Measurements from ENCODE around the gene GIGYF2. TPM values are rescaled to one million over a fixed set of nuclear protein-coding genes. Genes with fewer than 3 reads are reported as not detected.

Gene GIGYF2
- total RNA-seq, 4 donors from 2014 or later, result 40.8 to 146 (median 76.0) TPM

DNA sequence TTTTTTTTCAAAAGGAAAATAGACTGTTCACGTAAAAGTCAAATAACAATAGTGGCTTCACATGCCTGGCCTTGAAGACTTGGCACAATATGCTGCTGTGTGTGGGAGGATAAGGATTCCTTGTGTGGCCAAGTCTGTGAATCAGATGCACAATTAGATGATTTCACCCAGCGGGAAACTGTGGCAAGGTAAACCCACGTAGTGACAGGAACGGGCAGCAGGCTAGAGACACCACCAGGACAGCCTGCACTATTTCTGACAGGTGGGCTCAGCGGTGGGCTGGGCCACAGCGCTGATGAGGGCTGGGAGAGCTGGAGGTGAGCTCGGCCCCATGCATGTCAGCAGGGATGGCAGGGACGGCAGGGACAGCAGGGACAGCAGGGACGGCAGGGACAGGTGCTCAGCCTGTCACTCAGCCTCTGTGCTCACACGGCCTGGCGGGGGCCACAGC, 194.5 kb downstream of the GIGYF2 start:
- no peak overlapping the region for H3K27ac ChIP-seq
- no peaks in the 10 kb centered on the region for H3K36me3 ChIP-seq
- no peak for DNase-seq
- in situ Hi-C loops (cut with MboI; ENCODE audit: low pct_ligation_motif_present in 1 of 4, low pct_unique_long_range_greater_than_20kb in 1 of 4, low sequenced_read_pairs in 3 of 4) (no loop called here), intact Hi-C loops (cut with DNase I; ENCODE audit: low total_unique reads) (no loop called here)
- peaks cover 5% of the 10 kb centered on the region for H3K27me3 ChIP-seq
- no peaks in the 10 kb centered on the region for H3K4me1 ChIP-seq
- WGBS, 2 donors (ENCODE audit: low coverage in 1 of 2), result 60 to 69% methylated on average over 2 to 11 of the region's 11 CpGs
- TF ChIP-seq, protein P1, sequence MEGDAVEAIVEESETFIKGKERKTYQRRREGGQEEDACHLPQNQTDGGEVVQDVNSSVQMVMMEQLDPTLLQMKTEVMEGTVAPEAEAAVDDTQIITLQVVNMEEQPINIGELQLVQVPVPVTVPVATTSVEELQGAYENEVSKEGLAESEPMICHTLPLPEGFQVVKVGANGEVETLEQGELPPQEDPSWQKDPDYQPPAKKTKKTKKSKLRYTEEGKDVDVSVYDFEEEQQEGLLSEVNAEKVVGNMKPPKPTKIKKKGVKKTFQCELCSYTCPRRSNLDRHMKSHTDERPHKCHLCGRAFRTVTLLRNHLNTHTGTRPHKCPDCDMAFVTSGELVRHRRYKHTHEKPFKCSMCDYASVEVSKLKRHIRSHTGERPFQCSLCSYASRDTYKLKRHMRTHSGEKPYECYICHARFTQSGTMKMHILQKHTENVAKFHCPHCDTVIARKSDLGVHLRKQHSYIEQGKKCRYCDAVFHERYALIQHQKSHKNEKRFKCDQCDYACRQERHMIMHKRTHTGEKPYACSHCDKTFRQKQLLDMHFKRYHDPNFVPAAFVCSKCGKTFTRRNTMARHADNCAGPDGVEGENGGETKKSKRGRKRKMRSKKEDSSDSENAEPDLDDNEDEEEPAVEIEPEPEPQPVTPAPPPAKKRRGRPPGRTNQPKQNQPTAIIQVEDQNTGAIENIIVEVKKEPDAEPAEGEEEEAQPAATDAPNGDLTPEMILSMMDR (IDR thresholded peaks at IDR 0.05), result no peak
- TF ChIP-seq EP300 (IDR thresholded peaks at IDR 0.05; ENCODE audit: low read depth), result no peak
- TF ChIP-seq POLR2A (IDR thresholded peaks at IDR 0.05), result no peak
- TF ChIP-seq POLR2AphosphoS5 (IDR thresholded peaks at IDR 0.05), result no peak
- no peaks in the 10 kb centered on the region for H3K9me3 ChIP-seq
- no peak overlapping the region for H3K4me3 ChIP-seq

DNA sequence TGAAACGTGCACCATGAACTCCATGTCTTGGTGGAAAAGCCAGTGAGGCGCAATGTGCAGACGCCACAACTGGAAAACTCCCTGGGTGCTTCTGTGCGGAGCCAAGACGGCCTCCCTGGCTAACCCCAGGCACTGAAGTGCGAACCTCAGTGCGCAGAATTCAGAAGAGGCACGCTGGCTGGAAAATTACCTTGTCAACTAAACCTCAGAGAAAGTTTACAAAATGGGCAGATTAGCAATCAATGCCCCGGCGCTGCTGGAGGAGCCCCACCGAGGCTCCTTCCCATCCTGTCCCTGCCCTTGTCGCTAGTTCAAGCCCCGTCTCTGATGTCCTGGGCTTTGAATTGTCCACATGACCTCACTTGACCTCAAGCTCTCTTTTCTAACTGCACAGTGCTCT, 195.1 kb downstream of the GIGYF2 start:
- Histone ChIP-seq H3K4me3 (no peak overlapping the region), H3K4me1 (no peaks in the 10 kb centered on the region), H3K27me3 (peaks cover 5% of the 10 kb centered on the region), H3K36me3 (no peaks in the 10 kb centered on the region), H3K27ac (no peak overlapping the region), H3K9me3 (no peaks in the 10 kb centered on the region)
- no peak for DNase-seq
- 85 to 97% methylated on average over 10 to 13 of the region's 13 CpGs for WGBS, 2 donors (ENCODE audit: low coverage in 1 of 2)
- TF ChIP-seq EP300 (IDR thresholded peaks at IDR 0.05; ENCODE audit: low read depth) (no peak), POLR2A (IDR thresholded peaks at IDR 0.05) (no peak), POLR2AphosphoS5 (IDR thresholded peaks at IDR 0.05) (no peak)
- TF ChIP-seq, protein P1 (IDR thresholded peaks at IDR 0.05), result no peak
- intact Hi-C loops (cut with DNase I; ENCODE audit: low total_unique reads) (no loop called here), in situ Hi-C loops (cut with MboI; ENCODE audit: low pct_ligation_motif_present in 1 of 4, low pct_unique_long_range_greater_than_20kb in 1 of 4, low sequenced_read_pairs in 3 of 4) (no loop called here)

DNA sequence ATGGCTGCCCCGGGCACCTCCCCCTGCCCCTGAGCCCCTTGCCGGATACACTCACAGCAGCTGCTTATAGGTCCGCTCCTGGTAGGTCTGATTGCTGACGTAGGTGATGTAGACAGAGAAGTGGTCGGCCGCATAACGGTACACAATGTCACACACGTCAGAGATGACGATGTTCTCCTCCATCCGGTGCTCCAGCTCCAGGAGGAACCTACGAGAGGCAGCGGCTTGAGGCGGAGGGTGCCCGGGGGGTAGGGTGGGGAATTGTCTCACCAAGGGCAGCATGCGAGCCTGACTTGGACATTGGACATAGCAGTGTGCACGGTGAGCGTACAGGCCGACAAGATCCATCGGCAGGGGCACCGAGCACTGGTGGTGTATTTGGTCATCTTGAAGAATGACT, 195.7 kb downstream of the GIGYF2 start:
- WGBS, 2 donors (ENCODE audit: low coverage in 1 of 2), result 90% methylated on average over 20 of the region's 20 CpGs; no CpG with 5 or more reads in 1 of the 2 donors
- no peak for TF ChIP-seq EP300 (IDR thresholded peaks at IDR 0.05; ENCODE audit: low read depth)
- no peak for TF ChIP-seq POLR2AphosphoS5 (IDR thresholded peaks at IDR 0.05)
- no peak for TF ChIP-seq POLR2A (IDR thresholded peaks at IDR 0.05)
- TF ChIP-seq, protein P1 (IDR thresholded peaks at IDR 0.05), result no peak
- in situ Hi-C loops (cut with MboI; ENCODE audit: low pct_ligation_motif_present in 1 of 4, low pct_unique_long_range_greater_than_20kb in 1 of 4, low sequenced_read_pairs in 3 of 4), result no loop called here

DNA sequence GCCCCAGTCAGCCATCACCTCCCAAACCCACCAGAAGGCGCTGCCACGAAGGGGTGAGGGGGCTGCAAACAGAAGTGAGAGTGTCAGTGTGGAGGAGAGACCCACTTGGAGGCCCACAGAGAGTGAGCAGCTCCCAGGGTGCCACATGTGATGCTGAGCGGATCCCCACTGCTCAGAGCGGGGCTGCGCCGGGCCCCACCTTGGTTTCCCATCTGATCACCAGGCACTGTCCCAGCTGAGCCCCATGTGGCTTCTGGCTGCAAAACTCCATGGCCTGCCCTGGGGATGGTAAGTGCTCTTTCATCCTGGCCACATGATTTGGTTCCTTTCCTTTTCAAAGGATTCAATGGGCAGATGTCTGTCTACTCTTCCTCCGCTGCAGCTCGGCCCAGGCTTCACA, 196.7 kb downstream of the GIGYF2 start:
- H3K4me1 ChIP-seq, result no peaks in the 10 kb centered on the region
- peaks cover 5% of the 10 kb centered on the region for H3K27me3 ChIP-seq
- no peak for TF ChIP-seq EP300 (IDR thresholded peaks at IDR 0.05; ENCODE audit: low read depth)
- no peak for TF ChIP-seq POLR2AphosphoS5 (IDR thresholded peaks at IDR 0.05)
- TF ChIP-seq POLR2A (IDR thresholded peaks at IDR 0.05), result no peak
- TF ChIP-seq, protein P1 (IDR thresholded peaks at IDR 0.05), result no peak
- in situ Hi-C loops (cut with MboI; ENCODE audit: low pct_ligation_motif_present in 1 of 4, low pct_unique_long_range_greater_than_20kb in 1 of 4, low sequenced_read_pairs in 3 of 4), result no loop called here
- no peak for DNase-seq
- H3K4me3 ChIP-seq, result no peak overlapping the region
- intact Hi-C loops (cut with DNase I; ENCODE audit: low total_unique reads), result no loop called here
- H3K36me3 ChIP-seq, result no peaks in the 10 kb centered on the region
- WGBS, 2 donors (ENCODE audit: low coverage in 1 of 2), result 88% methylated on average over 8 of the region's 8 CpGs; no CpG with 5 or more reads in 1 of the 2 donors
- no peaks in the 10 kb centered on the region for H3K9me3 ChIP-seq
- H3K27ac ChIP-seq, result no peak overlapping the region

More for the DNA sequence above, 195.7 kb downstream of the GIGYF2 start:
- H3K9me3 ChIP-seq, result no peaks in the 10 kb centered on the region
- DNase-seq, result no peak
- no peaks in the 10 kb centered on the region for H3K4me1 ChIP-seq
- no peaks in the 10 kb centered on the region for H3K36me3 ChIP-seq
- peaks cover 5% of the 10 kb centered on the region for H3K27me3 ChIP-seq
- intact Hi-C loops (cut with DNase I; ENCODE audit: low total_unique reads), result no loop called here
- H3K4me3 ChIP-seq, result no peak overlapping the region
- no peak overlapping the region for H3K27ac ChIP-seq

Measured in transverse colon (tissue), 4 donors.